Measurements from ENCODE around the gene PDGFRB.

DNA sequence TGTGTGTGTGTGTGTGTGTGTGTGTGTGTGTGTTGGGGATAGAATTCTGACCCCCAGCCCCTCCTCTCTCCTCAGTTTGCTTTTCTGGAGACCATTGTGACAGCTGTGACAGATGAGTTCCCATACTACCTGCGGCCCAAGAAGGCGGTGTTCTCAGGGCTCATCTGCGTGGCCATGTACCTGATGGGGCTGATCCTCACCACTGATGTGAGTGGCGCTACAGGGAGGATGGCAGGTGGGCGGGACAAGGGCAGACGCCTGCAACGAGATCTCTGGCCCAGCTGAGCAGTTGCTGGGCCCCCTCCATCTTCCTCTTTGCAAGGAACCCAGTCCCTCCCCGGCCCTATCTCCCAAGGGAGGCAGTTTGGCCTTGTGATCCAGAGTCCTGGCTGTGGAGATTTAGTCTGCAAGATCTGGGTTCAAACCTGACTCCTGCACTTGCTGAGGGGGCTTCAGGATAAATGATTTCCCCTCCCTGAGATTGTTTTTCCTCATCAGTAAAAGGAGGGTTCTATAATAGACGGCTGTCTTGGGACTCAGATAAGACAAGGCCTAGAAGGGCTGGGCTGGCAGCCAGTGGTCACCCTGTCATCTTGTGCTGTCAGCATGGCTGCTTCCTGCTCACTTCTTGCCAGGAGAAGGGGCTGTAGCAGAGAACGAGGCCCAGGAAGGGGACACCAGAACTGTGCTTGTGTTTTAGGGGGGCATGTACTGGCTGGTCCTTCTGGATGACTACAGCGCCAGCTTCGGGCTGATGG lies 48.4 kb upstream of the PDGFRB start:
- no peak for TF ChIP-seq CTCF (IDR thresholded peaks at IDR 0.05)
- TF ChIP-seq POLR2A (IDR thresholded peaks at IDR 0.05) = no peak

Data from body of pancreas (tissue), 4 donors.